ENCODE data around the gene PLA2G4B. TPM values are rescaled to one million over a fixed set of nuclear protein-coding genes. Genes with fewer than 3 reads are reported as not detected.

PLA2G4B gene
- total RNA-seq, 2 donors from 2014 or later = 4.4 to 9.1 TPM

- no peaks in the 10 kb centered on the region for H3K4me1 Mint-ChIP-seq (ENCODE audit: low read depth)
- DNase-seq (no peak), ATAC-seq (replicated peaks in 1 of 2) (no peak)
- H3K27ac Mint-ChIP-seq = no peak overlapping the region
- no peaks in the 10 kb centered on the region for H3K27me3 Mint-ChIP-seq (ENCODE audit: low read depth)
- no peak overlapping the region for H3K4me3 Mint-ChIP-seq
- peaks cover 0 to 1% of the 10 kb centered on the region in 2 donors for H3K36me3 Mint-ChIP-seq (ENCODE audit: insufficient read depth in 2 of 2)
- H3K9me3 Mint-ChIP-seq = no peaks in the 10 kb centered on the region
These were observed 25.7 kb upstream of the PLA2G4B start for GRCh38 chr15:41812820-41813375.

DNA sequence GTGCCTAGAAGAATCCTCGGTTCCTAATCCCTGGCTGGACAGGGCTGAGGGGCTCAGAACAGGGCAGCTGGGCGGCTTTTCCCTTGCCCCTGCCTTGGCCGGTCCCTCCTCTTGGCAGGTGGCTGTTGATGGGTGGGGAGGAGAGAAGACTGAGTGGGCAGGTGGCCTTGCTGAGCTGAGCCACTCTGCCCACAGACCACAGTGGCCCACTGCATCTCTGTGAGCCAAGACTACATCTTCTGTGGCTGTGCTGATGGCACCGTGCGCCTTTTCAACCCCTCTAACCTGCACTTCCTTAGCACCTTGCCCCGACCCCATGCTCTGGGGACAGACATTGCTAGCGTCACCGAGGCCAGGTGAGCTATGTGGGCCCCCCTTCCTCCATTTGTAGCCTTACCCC is 25.2 kb upstream of the PLA2G4B start:
- no peaks in the 10 kb centered on the region for H3K9me3 Mint-ChIP-seq
- no peak for ATAC-seq (replicated peaks in 1 of 2)
- H3K27ac Mint-ChIP-seq = no peak overlapping the region
- peaks cover 0 to 1% of the 10 kb centered on the region in 2 donors for H3K36me3 Mint-ChIP-seq (ENCODE audit: insufficient read depth in 2 of 2)
- no peak overlapping the region for H3K4me3 Mint-ChIP-seq
- H3K27me3 Mint-ChIP-seq (ENCODE audit: low read depth) = no peaks in the 10 kb centered on the region
- DNase-seq = no peak
- no peaks in the 10 kb centered on the region for H3K4me1 Mint-ChIP-seq (ENCODE audit: low read depth)

GRCh38 chr15:41814534-41814933 is 24.1 kb upstream of the PLA2G4B start:
- H3K4me1 Mint-ChIP-seq (ENCODE audit: low read depth) = no peaks in the 10 kb centered on the region
- H3K36me3 Mint-ChIP-seq (ENCODE audit: insufficient read depth in 2 of 2) = peaks cover 0 to 1% of the 10 kb centered on the region in 2 donors
- no peak for DNase-seq
- ATAC-seq (replicated peaks in 1 of 2) = no peak
- H3K9me3 Mint-ChIP-seq = no peaks in the 10 kb centered on the region
- H3K27me3 Mint-ChIP-seq (ENCODE audit: low read depth) = no peaks in the 10 kb centered on the region
- H3K4me3 Mint-ChIP-seq = no peak overlapping the region
- H3K27ac Mint-ChIP-seq = no peak overlapping the region

DNA sequence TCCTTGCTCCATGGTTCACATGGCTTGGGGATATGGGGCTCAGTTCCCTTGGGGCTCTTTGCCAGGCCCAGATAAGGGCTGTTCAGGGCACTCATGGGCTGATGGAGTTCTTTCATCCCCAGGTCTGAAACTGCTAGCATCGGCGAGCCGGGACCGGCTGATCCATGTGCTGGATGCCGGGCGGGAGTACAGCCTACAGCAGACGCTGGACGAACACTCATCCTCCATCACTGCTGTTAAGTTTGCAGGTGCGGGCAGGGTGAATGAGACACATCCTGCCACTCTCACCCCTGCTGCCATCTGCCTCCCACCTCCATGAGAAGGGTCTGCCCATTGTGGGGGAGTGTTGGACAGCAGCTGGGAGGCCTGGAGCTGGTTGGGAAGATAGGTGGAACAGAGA is 21.9 kb upstream of the PLA2G4B start:
- ATAC-seq (replicated peaks in 1 of 2) = no peak
- no peaks in the 10 kb centered on the region for H3K4me1 Mint-ChIP-seq (ENCODE audit: low read depth)
- no peaks in the 10 kb centered on the region for H3K9me3 Mint-ChIP-seq
- H3K27ac Mint-ChIP-seq = no peak overlapping the region
- peaks cover 0 to 1% of the 10 kb centered on the region in 2 donors for H3K36me3 Mint-ChIP-seq (ENCODE audit: insufficient read depth in 2 of 2)
- H3K27me3 Mint-ChIP-seq (ENCODE audit: low read depth) = no peaks in the 10 kb centered on the region
- no peak overlapping the region for H3K4me3 Mint-ChIP-seq
- DNase-seq = no peak

- no peaks in the 10 kb centered on the region for H3K4me1 Mint-ChIP-seq (ENCODE audit: low read depth)
- H3K27ac Mint-ChIP-seq = no peak overlapping the region
- H3K27me3 Mint-ChIP-seq (ENCODE audit: low read depth) = no peaks in the 10 kb centered on the region
- DNase-seq = no peak
- no peaks in the 10 kb centered on the region for H3K9me3 Mint-ChIP-seq
- no peak for ATAC-seq (replicated peaks in 1 of 2)
- no peak overlapping the region for H3K4me3 Mint-ChIP-seq
- peaks cover 0 to 1% of the 10 kb centered on the region in 2 donors for H3K36me3 Mint-ChIP-seq (ENCODE audit: insufficient read depth in 2 of 2)
These were observed 21.3 kb upstream of the PLA2G4B start for GRCh38 chr15:41817327-41817726.

DNA sequence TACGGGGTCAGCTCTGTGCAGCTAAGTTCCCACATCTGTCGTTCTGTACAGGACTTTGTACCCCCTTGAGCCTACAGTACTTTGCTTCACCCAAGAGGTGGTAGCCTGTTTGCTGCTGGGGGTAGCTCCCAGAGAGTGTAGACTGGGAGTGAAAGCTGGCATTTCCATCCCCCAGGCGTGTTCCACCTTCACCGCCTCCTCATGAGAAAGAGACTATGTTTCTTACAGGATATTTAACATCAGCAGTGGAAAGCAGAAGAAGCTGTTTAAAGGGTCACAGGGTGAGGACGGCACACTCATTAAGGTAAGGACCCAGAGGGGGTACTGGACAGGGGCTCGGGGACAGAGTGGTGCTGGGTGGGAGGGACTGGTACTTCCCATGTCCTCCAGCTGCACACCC is 20.9 kb upstream of the PLA2G4B start:
- peaks cover 0 to 1% of the 10 kb centered on the region in 2 donors for H3K36me3 Mint-ChIP-seq (ENCODE audit: insufficient read depth in 2 of 2)
- DNase-seq = no peak
- H3K4me3 Mint-ChIP-seq = no peak overlapping the region
- H3K27me3 Mint-ChIP-seq (ENCODE audit: low read depth) = no peaks in the 10 kb centered on the region
- H3K4me1 Mint-ChIP-seq (ENCODE audit: low read depth) = no peaks in the 10 kb centered on the region
- H3K9me3 Mint-ChIP-seq = no peaks in the 10 kb centered on the region
- no peak for ATAC-seq (replicated peaks in 1 of 2)
- H3K27ac Mint-ChIP-seq = no peak overlapping the region

GRCh38 chr15:41819455-41820050 is 19.1 kb upstream of the PLA2G4B start:
- ATAC-seq (replicated peaks in 1 of 2) = no peak
- no peak overlapping the region for H3K27ac Mint-ChIP-seq
- H3K4me3 Mint-ChIP-seq = no peak overlapping the region
- DNase-seq = no peak
- no peaks in the 10 kb centered on the region for H3K27me3 Mint-ChIP-seq (ENCODE audit: low read depth)
- H3K36me3 Mint-ChIP-seq (ENCODE audit: insufficient read depth in 2 of 2) = peaks cover 0 to 1% of the 10 kb centered on the region in 2 donors
- H3K9me3 Mint-ChIP-seq = no peaks in the 10 kb centered on the region
- no peaks in the 10 kb centered on the region for H3K4me1 Mint-ChIP-seq (ENCODE audit: low read depth)

DNA sequence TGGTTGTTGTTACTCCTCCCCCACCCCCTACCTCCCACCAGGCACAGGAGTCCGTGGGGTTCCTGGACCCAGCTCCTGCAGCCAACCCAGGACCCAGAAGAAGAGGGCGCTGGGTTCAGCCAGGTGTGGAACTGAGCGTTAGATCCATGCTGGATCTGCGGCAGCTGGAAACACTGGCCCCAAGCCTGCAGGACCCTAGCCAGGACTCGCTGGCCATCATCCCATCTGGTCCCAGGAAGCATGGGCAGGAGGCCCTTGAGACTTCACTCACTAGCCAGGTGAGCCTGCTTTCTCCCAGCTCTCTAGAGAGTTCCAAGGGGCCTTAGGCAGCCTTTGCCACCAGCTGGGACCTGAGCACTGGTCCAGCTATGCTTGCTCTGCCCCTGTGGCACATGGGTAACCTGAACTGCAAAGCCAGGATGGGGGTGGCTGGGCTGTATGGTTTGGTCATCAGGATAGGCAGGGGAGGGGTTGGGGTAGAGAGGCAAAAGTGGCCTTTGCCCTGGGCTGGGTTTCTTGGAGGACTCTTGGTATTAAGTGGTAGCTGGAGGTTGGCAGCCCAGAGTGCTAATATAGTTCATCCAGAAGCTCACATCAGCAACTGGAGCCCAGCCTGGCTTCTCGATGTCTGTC is 17.7 kb upstream of the PLA2G4B start:
- no peak overlapping the region for H3K4me3 Mint-ChIP-seq
- H3K36me3 Mint-ChIP-seq (ENCODE audit: insufficient read depth in 2 of 2) = peaks cover 0 to under 1% of the 10 kb centered on the region in 2 donors
- ATAC-seq (replicated peaks in 1 of 2) (no peak), DNase-seq (no peak)
- H3K27ac Mint-ChIP-seq = no peak overlapping the region
- no peaks in the 10 kb centered on the region for H3K4me1 Mint-ChIP-seq (ENCODE audit: low read depth)
- H3K27me3 Mint-ChIP-seq (ENCODE audit: low read depth) = no peaks in the 10 kb centered on the region
- H3K9me3 Mint-ChIP-seq = no peaks in the 10 kb centered on the region

GRCh38 chr15:41821831-41822230 is 16.8 kb upstream of the PLA2G4B start:
- ATAC-seq (replicated peaks in 1 of 2) = no peak
- H3K9me3 Mint-ChIP-seq = no peaks in the 10 kb centered on the region
- H3K4me3 Mint-ChIP-seq = no peak overlapping the region
- no peaks in the 10 kb centered on the region for H3K4me1 Mint-ChIP-seq (ENCODE audit: low read depth)
- DNase-seq = no peak
- H3K27ac Mint-ChIP-seq = no peak overlapping the region
- H3K27me3 Mint-ChIP-seq (ENCODE audit: low read depth) = no peaks in the 10 kb centered on the region
- no peaks in the 10 kb centered on the region for H3K36me3 Mint-ChIP-seq (ENCODE audit: insufficient read depth in 2 of 2)

DNA sequence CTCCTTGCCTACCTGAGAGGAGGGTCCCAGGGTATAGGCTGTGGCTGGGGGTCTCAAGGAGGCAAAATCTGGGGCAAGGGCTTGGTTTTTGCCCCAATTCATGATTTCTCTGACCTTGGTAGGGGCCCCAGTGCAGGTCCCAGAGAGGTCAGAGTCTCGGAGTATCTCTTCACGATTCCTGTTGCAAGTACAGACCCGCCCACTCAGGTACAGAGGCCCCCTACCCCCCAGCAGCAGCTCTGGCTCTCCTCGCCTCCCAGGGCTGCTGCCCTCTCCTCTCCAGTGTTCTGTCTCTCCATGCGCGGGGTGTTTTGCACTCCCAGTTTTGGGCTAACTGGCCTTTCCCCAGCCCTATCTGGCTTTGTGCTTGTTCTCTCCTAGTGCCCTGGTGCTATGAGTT is 16.2 kb upstream of the PLA2G4B start:
- DNase-seq = no peak
- no peak overlapping the region for H3K4me3 Mint-ChIP-seq
- no peaks in the 10 kb centered on the region for H3K36me3 Mint-ChIP-seq (ENCODE audit: insufficient read depth in 2 of 2)
- ATAC-seq (replicated peaks in 1 of 2) = no peak
- peaks cover under 1% of the 10 kb centered on the region for H3K4me1 Mint-ChIP-seq (ENCODE audit: low read depth)
- no peaks in the 10 kb centered on the region for H3K9me3 Mint-ChIP-seq
- no peak overlapping the region for H3K27ac Mint-ChIP-seq
- no peaks in the 10 kb centered on the region for H3K27me3 Mint-ChIP-seq (ENCODE audit: low read depth)

- ATAC-seq (replicated peaks in 1 of 2) = no peak
- Mint-ChIP-seq H3K27ac (no peak overlapping the region), H3K9me3 (no peaks in the 10 kb centered on the region), H3K36me3 (ENCODE audit: insufficient read depth in 2 of 2) (no peaks in the 10 kb centered on the region), H3K4me3 (no peak overlapping the region), H3K4me1 (ENCODE audit: low read depth) (peaks cover 5% of the 10 kb centered on the region), H3K27me3 (ENCODE audit: low read depth) (no peaks in the 10 kb centered on the region)
- no peak for DNase-seq
These were observed 15.7 kb upstream of the PLA2G4B start for GRCh38 chr15:41822957-41823356.

DNA sequence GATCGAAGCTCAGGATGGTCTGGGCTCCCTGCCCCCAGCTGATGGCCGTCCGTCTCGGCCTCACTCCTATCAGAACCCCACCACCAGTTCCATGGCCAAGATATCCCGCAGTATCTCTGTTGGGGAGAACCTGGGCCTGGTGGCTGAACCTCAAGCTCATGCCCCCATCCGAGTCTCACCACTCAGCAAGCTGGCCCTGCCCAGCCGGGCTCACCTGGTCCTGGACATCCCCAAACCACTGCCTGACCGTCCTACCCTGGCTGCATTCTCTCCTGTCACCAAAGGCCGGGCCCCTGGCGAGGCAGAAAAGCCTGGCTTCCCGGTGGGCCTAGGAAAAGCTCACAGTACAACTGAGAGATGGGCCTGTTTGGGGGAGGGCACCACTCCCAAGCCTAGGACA is 15.1 kb upstream of the PLA2G4B start:
- Mint-ChIP-seq H3K36me3 (ENCODE audit: insufficient read depth in 2 of 2) (no peaks in the 10 kb centered on the region), H3K27ac (no peak overlapping the region), H3K27me3 (ENCODE audit: low read depth) (no peaks in the 10 kb centered on the region), H3K4me1 (ENCODE audit: low read depth) (peaks cover 8% of the 10 kb centered on the region), H3K4me3 (no peak overlapping the region), H3K9me3 (no peaks in the 10 kb centered on the region)
- no peak for ATAC-seq (replicated peaks in 1 of 2)
- no peak for DNase-seq

DNA sequence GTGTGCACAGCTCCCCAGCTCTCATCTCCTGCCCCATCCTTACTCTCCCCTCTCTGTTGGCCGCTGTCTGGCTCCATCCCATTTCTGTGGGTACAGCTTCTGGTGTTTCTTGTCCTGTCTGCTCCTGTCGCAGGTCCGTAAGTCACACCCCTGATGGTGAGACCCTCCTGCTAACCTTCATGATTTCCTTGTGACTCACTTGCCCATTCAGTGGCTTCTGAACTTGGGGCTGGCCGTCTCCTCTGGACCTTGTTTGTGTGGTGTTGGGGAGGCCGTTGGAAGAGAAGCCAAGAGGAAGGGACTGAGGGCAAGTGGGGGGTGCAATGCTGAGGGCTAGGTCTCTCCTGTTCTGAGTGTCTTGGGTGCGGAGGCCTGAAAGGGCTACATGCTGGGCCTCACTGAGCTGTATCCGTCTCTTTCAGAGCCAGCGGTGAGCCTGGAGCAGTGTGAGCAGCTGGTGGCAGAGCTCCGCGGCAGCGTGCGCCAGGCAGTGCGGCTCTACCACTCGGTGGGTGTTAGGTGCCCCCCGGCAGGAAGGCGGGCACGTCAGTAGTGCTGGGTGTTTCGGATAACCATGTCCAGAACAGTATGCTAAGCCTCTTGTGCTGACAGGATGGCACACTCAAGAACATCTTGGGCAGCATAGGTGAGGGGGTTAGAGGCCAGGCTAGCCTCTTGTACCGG is 14.4 kb upstream of the PLA2G4B start:
- ATAC-seq (replicated peaks in 1 of 2) = no peak
- H3K27ac Mint-ChIP-seq = no peak overlapping the region
- H3K4me3 Mint-ChIP-seq = no peak overlapping the region

More for the DNA sequence above, 14.4 kb upstream of the PLA2G4B start:
- no peaks in the 10 kb centered on the region for H3K9me3 Mint-ChIP-seq
- H3K36me3 Mint-ChIP-seq (ENCODE audit: insufficient read depth in 2 of 2) = no peaks in the 10 kb centered on the region
- DNase-seq = no peak
- H3K4me1 Mint-ChIP-seq (ENCODE audit: low read depth) = peaks cover 15% of the 10 kb centered on the region
- H3K27me3 Mint-ChIP-seq (ENCODE audit: low read depth) = no peaks in the 10 kb centered on the region

All from activated T-cell treated with anti-CD3 and anti-CD28 coated beads, Interleukin-2, amount 50 U/mL, for 72 hours (primary cell).